ENCODE data around the gene MOCOS. TPM values are rescaled to one million over a fixed set of nuclear protein-coding genes. Genes with fewer than 3 reads are reported as not detected.

Gene MOCOS
- total and polyA plus RNA-seq, 4 donors, result 0.76 to 1.1 (median 0.83) TPM

DNA sequence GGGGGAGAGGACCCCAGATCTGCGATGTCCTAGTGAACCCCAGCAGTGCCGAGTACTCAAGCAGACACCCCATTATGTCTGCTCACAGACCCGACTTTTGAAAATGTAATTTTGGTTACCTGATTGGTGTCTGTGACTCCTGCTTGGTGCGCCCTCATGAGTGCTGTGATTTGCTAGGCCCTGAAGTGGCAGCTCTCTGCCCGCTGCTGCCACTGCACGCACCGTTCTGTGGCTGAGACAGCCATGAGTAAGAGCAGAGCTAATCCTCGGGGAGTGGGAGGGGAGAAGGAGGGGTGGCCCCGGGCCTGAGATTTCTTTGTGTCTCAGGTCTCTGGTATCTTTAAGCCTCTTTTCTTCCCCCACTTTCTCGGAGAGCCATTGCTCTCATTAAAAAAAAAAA is 128.4 kb downstream of the MOCOS start:
- Histone ChIP-seq H3K9me3 (ENCODE audit: control insufficient read depth, insufficient read depth, low read length) (peaks cover 3% of the 10 kb centered on the region), H3K4me1 (ENCODE audit: control insufficient read depth, insufficient read depth, low read length) (no peaks in the 10 kb centered on the region), H3K4me3 (ENCODE audit: low read depth, low read length) (no peak overlapping the region), H3K27ac (ENCODE audit: low read depth, low read length) (no peak overlapping the region), H3K36me3 (ENCODE audit: control insufficient read depth, insufficient read depth, low read length) (peaks cover 3% of the 10 kb centered on the region), H3K27me3 (ENCODE audit: control insufficient read depth, insufficient read depth, low read length) (no peaks in the 10 kb centered on the region)
- DNase-seq (ENCODE audit: low read depth in 4 of 6, low spot score in 6 of 6), result no peak
- 89% methylated on average over 7 of the region's 10 CpGs for WGBS (ENCODE audit: insufficient coverage)

DNA sequence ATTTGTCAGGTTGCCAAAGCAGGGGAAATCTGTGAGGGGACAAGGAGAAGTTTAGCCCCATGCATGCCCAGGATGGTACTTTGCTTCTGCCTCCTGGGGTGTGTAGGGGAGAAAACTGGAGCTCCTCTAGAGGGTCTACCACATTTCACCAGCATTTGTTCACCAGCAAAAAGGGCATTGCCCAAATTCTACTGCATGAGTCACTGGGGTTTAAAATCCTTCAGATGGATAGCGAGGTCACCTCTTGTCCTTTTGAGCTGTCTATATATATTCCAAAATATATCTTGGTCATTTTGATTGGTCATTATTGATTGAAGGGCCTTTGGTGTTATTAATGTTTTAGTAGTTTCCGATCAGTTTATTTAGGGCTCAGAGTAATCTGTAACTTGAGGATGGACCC is 128.9 kb downstream of the MOCOS start:
- no CpG with 5 or more reads among the region's 2 CpGs for WGBS (ENCODE audit: insufficient coverage)

More for the DNA sequence above, 128.9 kb downstream of the MOCOS start:
- Histone ChIP-seq H3K36me3 (ENCODE audit: control insufficient read depth, insufficient read depth, low read length) (peaks cover 3% of the 10 kb centered on the region), H3K4me1 (ENCODE audit: control insufficient read depth, insufficient read depth, low read length) (no peaks in the 10 kb centered on the region), H3K27me3 (ENCODE audit: control insufficient read depth, insufficient read depth, low read length) (no peaks in the 10 kb centered on the region), H3K9me3 (ENCODE audit: control insufficient read depth, insufficient read depth, low read length) (peaks cover 3% of the 10 kb centered on the region), H3K27ac (ENCODE audit: low read depth, low read length) (no peak overlapping the region), H3K4me3 (ENCODE audit: low read depth, low read length) (no peak overlapping the region)
- DNase-seq (ENCODE audit: low read depth in 4 of 6, low spot score in 6 of 6), result no peak

Other genes with a start within 250 kb of the MOCOS start
- gene RPRD1A, start 119.9 kb upstream of the MOCOS start, total RNA-seq, result 100 to 1,000 TPM in 1 of 2 donors, 10 to 100 TPM in 1; 64.4 to 109 TPM
- gene RPRD1A, start 119.9 kb upstream of the MOCOS start, polyA plus RNA-seq (ENCODE audit: insufficient read length in 2 of 2), result 10 to 100 TPM; 72.8 to 97.7 TPM
- gene SLC39A6, start 58.2 kb upstream of the MOCOS start, total RNA-seq, result 100 to 1,000 TPM in 1 of 2 donors, 10 to 100 TPM in 1; 92.1 to 121 TPM
- gene SLC39A6, start 58.2 kb upstream of the MOCOS start, polyA plus RNA-seq (ENCODE audit: insufficient read length in 2 of 2), result 100 to 1,000 TPM in 1 of 2 donors, 10 to 100 TPM in 1; 95.8 to 111 TPM
- gene ELP2, start 57.6 kb upstream of the MOCOS start, total RNA-seq, result 100 to 1,000 TPM in 1 of 2 donors, 10 to 100 TPM in 1; 96.0 to 167 TPM
- 10 to 100 TPM; 58.6 to 73.8 TPM for gene ELP2, start 57.6 kb upstream of the MOCOS start, polyA plus RNA-seq (ENCODE audit: insufficient read length in 2 of 2)
- gene FHOD3, start 110.2 kb downstream of the MOCOS start, total RNA-seq, result 10 to 100 TPM; 30.0 to 51.8 TPM
- gene FHOD3, start 110.2 kb downstream of the MOCOS start, polyA plus RNA-seq (ENCODE audit: insufficient read length in 2 of 2), result 10 to 100 TPM; 52.3 to 53.4 TPM